GOT3 (cell line): Measurements from ENCODE around the gene BICRAL.
"Not testable (repeated sequence)": the region's sequence is repeated elsewhere in the genome, so short reads cannot be mapped to it uniquely, and the experiment has no call there.

Experiments used
- DNase-seq: peaks from one replicate; lab custom pipeline; 2025; ENCODE audit warnings: mixed read lengths; lab: John Stamatoyannopoulos, UW

BICRAL gene

DNA sequence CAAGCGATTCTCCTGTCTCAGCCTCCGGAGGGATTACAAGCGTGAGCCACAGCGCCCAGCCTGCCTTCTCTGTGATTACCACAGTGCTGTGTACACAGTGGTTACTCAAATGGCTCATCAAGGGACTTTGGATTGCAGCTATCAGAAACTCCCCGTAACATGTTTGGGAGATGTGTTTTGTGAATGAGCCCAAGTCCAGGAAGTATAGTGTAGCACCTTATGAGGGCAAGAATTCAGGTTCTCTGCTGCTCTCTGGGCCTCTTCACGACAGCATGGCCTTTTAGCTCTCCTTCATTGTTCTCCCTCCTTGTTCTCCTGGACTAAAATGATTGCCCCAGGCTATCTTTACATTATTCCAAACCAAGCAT, 63.5 kb downstream of the BICRAL start:
- DNase-seq = no peak

DNA sequence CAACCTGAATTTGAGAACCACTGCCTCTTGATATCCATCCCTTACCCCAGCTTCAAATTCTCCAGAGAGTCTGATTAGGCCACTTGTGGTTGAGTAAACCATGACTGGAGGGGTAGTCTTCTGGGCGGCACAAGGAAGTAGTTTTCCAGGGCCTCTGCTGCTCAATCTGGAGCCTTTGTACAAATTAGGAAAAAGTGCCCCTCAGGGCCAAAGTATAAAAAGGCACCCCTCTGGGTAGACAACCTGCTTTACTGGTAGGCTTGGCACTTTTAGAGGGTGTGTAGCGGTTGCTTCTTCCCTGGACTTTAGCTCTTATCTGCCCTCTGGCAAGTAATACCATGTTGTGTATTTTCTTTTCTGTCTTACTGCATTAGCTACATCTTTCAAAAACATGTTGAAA, 64.7 kb downstream of the BICRAL start:
- DNase-seq = no peak

DNA sequence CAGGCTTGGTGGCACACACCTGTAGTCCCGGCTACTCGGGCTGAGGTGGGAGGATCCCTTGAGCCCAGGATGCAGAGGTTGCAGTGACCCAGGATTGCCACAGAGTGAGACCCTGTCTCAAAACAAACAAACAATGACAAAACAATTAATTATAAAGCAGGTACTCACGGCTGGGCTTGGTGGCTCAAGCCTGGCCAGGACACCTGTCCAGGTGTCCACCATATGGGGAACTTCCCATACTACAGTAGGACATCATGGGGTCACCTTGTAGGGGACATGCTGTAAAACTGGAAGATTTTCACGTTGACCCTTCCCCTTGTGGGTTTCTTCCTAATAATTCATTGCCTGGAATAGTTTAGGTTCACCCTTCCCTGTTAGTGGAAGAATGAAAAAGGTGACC, 66.8 kb downstream of the BICRAL start:
- DNase-seq = no peak

- no peak for DNase-seq
Measured at GRCh38 chr6:42851599-42851998, 69.7 kb downstream of the BICRAL start.

DNA sequence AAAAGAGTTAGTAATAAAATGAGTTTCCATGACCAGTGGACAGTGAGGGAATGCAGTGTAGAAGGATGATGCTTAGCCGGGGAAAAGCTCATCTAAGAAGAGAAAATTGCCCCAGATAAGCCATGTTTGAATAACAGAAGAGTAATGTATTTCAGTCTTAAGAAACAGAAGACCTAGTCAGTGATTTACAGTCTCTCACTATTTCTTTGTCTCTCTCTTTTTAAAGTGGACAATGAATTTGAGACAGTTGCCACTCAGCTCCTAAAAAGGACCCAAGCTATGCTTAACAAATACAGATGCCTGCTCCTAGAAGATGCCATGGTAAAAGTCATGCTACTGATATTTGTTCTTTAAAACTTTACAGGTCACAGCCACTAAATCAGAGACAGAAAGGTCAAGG, 78.2 kb downstream of the BICRAL start:
- DNase-seq = no peak

- DNase-seq = no peak
Measured at GRCh38 chr6:42860481-42860880, 78.6 kb downstream of the BICRAL start.

- no peak for DNase-seq
Measured at GRCh38 chr6:42864602-42865001, 82.8 kb downstream of the BICRAL start.

DNA sequence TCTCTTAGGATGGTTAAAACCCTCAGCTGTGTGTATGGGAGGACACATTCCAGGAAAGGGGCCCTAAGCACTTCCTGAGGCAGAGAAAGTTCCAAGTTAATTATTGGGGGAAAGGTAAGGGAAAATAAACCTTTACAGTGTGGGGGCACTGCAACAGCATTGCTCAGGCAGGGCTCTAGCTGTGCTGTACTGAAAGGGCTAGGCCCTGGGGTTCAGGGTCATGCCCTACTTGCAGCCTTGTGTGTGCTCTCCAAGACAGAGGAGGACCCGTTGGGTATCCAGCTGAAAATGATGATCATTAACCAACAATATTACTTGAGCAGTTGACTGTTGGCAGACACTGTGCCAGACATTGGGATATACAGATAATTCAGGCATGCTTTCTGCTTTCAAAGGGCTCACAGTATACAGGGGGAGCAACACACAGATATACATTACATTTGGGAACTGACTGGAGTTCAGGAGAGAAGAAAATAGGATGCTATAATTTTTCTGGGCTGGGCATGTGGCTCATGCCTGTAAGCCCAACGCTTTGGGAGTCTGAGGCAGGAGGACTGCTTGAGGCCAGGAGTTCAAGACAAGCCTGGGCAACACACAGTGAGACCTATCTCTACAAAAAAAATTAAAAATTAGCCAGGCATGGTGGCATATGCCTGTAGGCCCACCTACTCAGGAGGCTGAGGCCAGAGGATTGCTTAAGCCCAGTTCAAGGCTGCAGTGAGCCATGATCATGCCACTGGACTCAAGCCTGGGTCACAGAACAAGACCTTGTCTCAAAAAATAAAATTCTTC, 88.5 kb downstream of the BICRAL start:
- no peak for DNase-seq

- DNase-seq = no peak
Measured at GRCh38 chr6:42871711-42872110, 89.9 kb downstream of the BICRAL start.

DNA sequence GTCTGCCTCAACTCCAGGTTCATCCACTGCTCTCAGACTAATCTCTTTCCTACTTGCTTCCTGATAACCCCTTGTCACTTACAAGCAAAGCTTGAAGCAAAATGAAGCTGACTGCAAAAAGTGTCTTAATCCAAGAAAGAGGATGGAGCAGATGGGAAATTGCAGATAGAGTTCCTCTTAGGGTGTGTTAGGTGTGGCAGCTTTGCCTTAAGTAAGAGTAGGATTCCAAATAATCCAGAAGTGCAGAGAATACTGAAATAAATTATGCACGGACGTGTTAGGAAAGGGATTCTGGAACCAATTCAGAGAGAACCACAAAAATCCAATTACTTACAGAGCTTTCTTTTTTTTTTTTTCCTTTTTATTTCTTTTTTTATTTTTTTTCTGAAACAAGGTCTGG, 91.5 kb downstream of the BICRAL start:
- DNase-seq = no peak

DNA sequence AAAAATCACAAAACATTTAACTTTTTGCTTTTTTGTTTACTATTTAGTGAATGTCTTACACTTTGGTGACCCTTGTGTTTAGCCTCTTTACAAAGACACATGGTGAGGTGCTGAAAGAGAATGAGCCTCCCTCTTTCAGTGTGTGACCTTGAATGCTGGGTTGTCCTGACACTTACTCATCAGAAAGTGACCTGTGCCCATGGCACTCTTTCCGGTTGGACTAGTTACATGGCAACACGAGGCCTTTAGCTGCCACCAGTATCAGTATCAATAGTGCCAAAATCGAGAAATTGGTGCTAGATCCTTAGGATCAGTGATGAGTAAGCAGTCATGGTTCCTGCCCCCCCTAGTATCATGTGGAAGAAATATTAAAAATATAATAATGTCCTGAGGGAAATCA, 95.8 kb downstream of the BICRAL start:
- DNase-seq = no peak

- peak; percentile 60 for DNase-seq
Measured at GRCh38 chr6:42879372-42880239, 97.8 kb downstream of the BICRAL start, which contains the start of gene RPL7L1. Gene RPL7L1 (plus strand): TSS chr6:42879616. CDS start chr6:42879911, 295 bp downstream.

DNA sequence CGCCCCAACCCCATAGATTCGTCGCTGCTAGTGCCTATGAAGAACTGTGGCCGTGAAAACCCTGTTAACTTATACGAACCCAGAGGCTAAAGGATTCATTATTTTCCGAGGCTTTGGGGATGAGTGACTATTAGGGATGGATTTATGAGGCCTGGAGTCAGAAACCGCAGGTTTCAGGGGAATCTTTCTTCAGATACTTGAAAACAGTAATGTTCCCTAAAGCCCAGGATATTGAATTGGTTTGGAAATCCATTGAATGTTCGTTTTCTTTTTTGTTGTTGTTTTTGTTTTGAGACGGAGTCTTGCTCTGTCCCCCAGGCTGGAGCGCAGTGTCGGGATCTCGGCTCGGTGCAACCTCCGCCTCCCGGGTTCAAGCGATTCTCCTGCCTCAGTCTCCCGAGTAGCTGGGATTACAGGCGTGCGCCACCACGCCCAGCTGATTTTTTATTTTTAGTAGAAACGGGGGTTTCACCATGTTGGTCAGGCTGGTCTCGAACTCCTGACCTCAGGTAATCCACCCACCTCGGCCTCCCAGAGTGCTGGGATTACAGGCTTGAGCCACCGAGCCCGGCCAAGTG, 98.5 kb downstream of the BICRAL start:
- not testable (repeated sequence) for DNase-seq

DNA sequence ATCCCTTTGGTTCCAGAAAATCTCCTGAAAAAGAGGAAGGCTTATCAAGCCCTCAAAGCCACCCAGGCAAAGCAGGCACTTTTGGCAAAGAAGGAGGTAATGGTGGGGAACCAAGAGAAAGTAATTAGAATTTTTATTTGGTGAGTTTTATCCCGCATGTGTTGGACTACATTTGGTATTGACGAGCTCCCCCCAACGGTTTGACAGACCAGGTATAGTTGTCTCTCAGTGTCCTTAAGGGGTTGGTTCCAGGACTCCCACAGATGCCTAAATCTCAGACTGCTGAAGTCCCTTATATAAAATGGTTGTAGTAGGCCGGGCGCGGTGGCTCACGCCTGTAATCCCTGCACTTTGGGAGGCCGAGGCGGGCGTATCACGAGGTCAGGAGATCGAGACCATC, 99.0 kb downstream of the BICRAL start:
- not testable (repeated sequence) for DNase-seq

DNA sequence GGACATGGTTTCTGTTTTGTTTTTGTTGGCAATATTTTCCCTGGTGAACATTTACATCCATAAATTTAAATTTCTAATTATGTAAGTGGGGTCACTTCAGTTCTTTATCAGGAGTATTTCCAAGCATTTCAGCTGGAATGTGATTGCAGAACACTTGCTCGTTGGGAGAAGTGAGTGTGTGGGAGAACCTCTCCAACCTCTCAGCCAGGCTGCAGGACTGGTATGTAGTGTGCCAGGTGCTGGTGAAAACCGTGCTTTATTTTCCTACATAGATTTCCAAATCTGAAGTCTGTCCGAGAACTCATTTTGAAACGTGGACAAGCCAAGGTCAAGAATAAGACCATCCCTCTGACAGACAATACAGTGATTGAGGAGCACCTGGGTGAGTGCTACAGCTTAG, 103.8 kb downstream of the BICRAL start:
- DNase-seq = no peak

- not testable (repeated sequence) for DNase-seq
Measured at GRCh38 chr6:42888201-42888600, 106.3 kb downstream of the BICRAL start.

GRCh38 chr6:42889815-42890214, 108.0 kb downstream of the BICRAL start:
- DNase-seq = no peak

DNA sequence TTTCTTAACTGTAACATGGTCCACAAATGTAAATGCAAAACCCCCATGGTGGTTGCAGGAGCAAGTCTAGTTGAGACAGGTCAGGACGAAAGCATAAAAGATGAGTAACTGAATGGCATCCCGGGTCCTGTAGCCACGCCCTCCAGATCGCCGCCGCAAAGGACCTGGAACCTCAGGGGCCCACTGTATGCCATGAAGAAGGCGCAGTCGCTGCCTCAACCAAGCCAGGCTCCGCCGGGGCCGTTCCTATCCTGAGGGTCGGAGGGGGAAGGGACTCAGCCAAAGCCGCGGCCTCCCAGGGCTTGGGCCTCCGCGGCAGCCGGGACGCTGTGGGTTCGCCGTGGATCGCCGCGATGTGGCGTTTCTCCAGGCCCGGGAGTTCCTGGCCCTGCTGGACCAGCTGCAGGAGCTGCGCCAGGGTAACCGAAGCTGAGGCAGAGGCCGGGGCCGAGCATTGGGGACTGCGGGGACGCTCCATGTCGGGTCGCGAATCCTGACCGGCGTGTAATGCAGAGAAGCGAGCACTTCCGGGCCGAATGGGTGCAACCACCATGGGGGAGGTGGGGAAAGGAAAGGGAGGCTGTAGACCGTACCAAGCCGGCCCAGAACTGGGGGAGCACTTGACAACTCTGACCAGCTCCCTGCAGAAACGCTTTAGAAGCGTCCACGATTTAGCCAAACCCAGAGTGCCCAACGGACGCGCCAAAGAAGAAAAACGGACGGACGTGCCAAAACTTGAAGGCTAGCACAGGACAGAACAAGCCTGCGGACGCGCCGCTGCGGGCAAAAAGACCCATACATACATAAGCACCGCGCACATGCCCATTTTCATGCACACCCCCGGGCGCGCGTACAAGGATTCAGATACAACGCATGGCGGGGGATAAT, 108.7 kb downstream of the BICRAL start:
- DNase-seq = peak; percentile 78

DNA sequence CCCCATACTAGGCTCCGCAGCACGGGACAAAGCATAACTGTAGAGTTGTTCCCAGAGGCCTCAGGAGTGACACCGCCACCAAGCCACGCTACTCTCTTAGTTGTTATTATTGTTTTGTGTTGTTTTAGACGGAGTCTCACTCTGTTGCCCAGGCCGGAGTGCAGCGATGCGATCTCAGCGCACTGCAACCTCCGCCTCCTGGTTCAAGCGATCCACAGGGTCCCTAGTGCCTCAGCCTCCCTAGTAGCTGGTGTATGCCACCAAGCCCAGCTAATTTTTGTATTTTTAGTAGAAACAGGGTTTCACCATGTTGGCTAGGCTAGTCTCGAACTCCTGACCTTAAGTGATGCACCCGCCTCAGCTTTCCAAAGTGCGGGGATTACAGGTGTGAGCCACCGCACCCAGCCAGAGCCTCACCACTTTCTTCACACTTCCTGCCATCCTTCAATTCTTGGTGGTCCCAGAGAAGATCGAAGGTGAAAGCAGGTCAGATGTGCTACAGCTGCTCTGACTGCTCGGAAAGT, 109.4 kb downstream of the BICRAL start:
- DNase-seq = no peak

DNA sequence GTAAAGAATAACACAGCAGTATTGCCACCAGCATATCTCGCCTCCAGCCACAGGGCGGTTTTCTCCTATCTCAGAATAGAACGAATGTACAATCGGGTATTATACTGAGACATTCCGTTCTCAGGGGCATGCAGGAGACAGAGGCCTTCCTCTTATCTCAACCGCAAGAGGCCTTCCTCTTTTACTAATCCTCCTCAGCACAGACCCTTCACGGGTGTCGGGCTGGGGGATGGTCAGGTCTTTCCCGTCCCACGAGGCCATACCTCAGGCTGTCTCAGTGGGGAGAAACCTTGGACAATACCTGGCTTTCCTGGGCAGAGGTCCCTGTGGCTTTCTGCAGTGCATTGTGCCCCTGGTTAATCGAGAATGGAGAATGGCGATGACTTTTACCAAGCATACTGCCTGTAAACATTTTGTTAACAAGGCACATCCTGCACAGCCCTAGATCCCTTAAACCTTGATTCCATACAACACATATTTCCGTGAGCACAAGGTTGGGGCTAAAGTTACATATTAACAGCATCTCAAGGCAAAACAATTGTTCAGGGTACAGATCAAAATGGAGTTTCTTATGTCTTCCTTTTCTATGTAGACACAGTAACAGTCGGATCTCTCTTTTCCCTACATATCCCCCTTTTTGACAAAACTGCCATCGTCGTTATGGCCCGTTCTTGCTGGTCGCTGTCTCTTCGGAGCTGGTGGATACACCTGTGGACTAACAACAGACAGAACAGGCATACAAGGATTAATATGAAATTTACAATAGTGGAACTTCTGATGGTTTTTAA, 112.4 kb downstream of the BICRAL start:
- DNase-seq = not testable (repeated sequence)
